GM19025 (cell line): ENCODE results near the gene WNK2.
"Not testable (repeated sequence)": the region's sequence is repeated elsewhere in the genome, so short reads cannot be mapped to it uniquely, and the experiment has no call there.

Source experiments
- ATAC-seq: cut with Tn5 transposase; IDR thresholded peaks from one replicate; pipeline ENCODE4 v1.9.1; 2021; ENCODE audit warnings: mild to moderate bottlenecking, low read depth, moderate library complexity; ENCODE audit not compliant: unreplicated experiment

Gene WNK2

GRCh38 chr9:93248386-93249040 lies 64.6 kb downstream of the WNK2 start:
- ATAC-seq, result no peak

- no peak for ATAC-seq
Observed at GRCh38 chr9:93250185-93250584, 66.2 kb downstream of the WNK2 start.

- not testable (repeated sequence) for ATAC-seq
Observed at GRCh38 chr9:93251309-93251708, 67.4 kb downstream of the WNK2 start.

- no peak for ATAC-seq
Observed at GRCh38 chr9:93252116-93252780, 68.3 kb downstream of the WNK2 start.

- no peak for ATAC-seq
Observed at GRCh38 chr9:93252781-93253530, 69.0 kb downstream of the WNK2 start.

GRCh38 chr9:93253633-93254032 lies 69.7 kb downstream of the WNK2 start:
- ATAC-seq, result no peak

GRCh38 chr9:93254061-93254481 lies 70.1 kb downstream of the WNK2 start:
- no peak for ATAC-seq

GRCh38 chr9:93254806-93255493 lies 71.0 kb downstream of the WNK2 start:
- ATAC-seq, result no peak

GRCh38 chr9:93255494-93255867 lies 71.5 kb downstream of the WNK2 start:
- no peak for ATAC-seq

- no peak for ATAC-seq
Observed at GRCh38 chr9:93255994-93256877, 72.3 kb downstream of the WNK2 start.

GRCh38 chr9:93256878-93257807 lies 73.2 kb downstream of the WNK2 start:
- ATAC-seq, result no peak

GRCh38 chr9:93257808-93258331 lies 73.9 kb downstream of the WNK2 start:
- no peak for ATAC-seq

GRCh38 chr9:93258419-93258817 lies 74.5 kb downstream of the WNK2 start:
- ATAC-seq, result no peak

GRCh38 chr9:93258818-93259489 lies 75.0 kb downstream of the WNK2 start:
- ATAC-seq, result no peak

GRCh38 chr9:93259490-93260262 lies 75.7 kb downstream of the WNK2 start:
- no peak for ATAC-seq

- no peak for ATAC-seq
Observed at GRCh38 chr9:93260263-93261066, 76.5 kb downstream of the WNK2 start.

- ATAC-seq, result no peak
Observed at GRCh38 chr9:93261281-93261680, 77.3 kb downstream of the WNK2 start.
